ENCODE data around the gene TMEM59.
"Not testable (repeated sequence)": the region's sequence is repeated elsewhere in the genome, so short reads cannot be mapped to it uniquely, and the experiment has no call there.

Gene TMEM59

DNA sequence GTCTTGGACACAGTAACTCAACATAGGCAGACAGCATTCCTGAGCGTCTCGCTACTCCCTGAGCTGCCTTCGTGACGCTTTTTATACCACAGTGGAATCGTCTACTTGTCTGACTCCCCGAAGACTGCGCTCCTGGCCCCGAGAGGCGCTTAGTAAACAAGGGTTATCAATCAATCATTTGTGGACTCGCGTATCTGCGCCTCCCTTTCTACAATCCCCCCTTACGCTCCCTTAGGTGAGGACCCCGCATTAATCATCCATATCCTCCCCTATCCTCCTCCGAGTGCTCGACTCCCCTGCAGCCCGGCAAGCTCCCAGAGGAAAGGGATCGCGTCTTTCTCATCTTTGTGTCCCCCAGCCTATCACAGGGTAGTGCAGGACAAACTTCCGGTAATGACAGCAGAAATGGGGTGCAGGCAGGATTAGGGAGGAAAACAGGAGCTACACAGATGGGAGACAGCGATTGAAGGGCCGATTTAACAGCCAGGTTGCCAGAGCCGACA is 522 bp downstream of the TMEM59 start:
- DNase-seq = peak; percentile 20 to 33

DNA sequence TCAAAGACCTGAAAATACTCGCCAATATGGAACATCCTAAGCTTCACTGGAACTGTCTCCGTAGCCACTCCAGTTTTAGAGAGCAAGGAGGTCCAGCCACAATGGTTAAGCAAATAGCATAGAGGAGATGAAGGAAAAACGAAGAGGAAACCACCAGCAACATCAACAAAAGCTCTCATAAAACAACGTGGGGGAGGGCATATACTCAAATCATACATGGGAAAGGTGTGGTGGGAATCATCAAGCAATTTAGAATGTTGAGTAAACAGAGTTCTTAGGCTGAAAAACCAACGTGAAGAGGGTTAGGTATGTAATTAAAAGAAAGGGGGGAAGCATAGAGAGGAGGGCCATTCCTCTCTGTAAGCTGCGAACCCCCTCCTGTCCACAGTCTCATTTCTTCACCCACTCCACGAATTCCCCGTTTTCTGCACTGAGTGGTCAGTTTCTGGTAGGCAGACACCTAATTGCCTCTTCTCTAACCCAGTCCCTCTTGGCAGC is 1.0 kb downstream of the TMEM59 start:
- DNase-seq = no peak

DNA sequence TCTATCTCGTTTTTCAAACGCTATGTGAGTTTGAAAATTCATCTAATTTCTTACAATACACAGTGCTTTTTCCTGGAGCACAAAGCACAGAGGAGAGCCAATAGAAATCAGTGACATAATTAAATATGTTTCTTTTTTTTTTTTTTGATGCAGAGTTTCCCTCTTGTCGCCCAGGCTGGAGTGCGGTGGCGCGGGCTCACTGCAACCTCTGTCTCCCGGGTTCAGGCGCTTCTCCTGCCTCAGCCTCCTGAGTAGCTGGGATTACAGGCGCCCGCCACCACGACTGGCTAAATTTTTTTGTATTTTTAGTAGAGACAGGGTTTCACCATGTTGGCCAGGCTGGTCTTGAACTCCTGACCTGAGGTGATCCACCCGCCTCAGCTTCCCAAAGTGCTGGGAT is 2.6 kb downstream of the TMEM59 start:
- not testable (repeated sequence) for DNase-seq

DNA sequence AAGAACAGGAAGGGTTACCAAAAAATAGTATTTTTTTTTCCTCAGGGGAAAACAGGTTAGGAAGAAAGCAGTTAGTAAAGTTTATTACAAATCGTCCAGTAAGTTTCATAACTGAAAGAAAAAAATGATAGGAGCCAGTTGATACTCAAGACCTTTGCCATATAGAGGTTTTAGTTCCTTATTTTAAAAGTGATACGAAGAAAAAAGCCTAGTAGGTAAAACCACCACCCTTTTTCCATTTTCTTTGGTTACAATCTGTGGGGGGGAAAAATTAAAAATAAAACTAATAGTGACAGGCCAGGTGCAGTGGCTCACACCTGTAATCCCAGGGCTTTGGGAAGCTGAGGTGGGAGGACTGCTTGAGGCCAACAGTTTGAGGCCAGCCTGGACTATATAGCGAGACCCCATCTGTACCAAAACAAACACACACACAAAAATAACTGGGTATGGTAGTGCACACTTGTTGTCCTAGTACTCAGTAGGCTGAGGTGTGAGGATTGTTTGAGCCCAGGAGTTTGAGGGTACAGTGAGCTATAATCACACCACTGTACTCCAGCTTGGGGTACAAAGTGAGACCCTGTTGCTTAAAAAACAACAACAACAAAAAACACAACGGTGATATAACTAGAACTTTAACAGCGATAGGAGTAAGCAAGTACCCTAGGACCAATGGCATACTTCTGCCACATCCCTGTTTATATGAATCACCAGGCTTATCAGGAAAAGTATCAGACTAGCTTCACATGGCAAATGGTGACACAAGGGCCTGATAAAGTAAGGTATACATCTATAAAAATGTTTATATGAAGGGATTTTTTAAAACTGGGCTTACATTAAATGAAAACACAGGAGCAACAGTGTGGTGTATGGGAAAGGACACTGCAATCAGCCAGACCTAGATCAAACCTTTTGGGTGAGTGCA is 5.4 kb downstream of the TMEM59 start:
- peak in 1 of 2 experiments; percentile 32 for DNase-seq

DNA sequence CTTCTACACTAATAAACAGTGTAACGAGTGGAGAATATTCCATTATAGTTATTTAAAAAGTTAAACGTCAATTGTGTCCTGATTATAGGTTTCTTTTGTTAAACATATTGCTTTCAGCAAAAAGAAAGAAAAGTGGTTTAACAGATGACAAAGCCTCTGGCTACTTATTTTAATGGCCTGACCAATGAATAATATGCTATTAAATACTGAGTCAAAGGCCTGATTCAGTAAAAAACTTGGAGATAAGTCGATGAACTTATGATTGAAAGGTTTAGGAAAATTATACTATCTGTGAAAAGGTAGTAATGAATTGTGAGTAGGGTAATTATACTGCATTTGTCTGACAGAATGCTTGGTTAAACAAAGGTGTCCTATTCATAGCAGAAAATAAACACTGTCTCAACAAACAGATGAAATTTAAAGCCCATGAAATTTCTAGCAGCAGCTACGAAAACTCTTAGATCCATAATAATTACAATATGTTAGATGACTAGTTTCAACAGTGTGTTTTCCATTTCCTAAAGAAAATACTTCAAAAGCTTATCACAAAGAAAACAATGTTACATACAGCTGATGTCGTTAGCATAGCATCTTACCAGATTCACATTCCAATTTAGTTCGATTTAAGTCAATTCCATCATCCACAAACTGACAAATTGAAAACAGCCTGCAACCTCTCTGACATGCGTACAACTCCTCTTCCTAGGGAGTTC is 6.2 kb downstream of the TMEM59 start:
- DNase-seq = no peak

DNA sequence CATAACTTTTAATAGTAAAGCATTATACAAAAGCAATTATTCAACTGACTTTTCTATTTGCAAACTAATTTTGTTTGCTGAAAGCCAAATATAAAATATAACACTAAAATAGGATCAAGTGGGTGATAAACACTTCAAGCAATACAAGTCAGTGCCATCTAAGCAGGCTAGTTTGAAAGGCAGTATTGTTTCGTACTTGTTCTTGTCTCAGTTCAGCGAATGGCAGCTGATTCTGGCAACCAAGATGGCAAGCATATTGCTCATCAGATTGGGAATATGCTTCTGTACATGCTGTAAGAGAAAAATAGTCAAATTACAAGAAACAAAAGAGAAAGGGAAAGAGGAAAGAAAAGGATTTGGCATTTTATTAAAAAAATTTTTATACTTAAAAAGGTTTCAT is 7.5 kb downstream of the TMEM59 start:
- no peak for DNase-seq

DNA sequence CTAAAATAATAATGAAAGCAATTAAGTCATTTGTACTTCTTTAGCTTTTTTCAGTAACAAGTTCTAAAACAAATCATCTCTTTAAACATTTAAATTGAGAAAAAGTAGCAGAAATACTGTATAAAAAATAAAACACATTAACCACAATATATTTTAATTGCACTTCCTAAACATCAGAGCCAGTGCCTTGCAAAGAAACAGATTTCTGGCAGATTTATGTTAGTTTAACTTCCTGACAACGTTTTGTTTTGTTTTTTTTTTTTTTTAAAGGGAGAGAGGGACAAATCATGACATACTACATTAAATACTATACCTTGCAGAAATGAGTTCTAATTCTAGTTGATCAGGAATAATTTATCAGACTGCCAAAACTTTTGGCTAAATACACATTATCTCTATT is 11.2 kb downstream of the TMEM59 start:
- DNase-seq = no peak

DNA sequence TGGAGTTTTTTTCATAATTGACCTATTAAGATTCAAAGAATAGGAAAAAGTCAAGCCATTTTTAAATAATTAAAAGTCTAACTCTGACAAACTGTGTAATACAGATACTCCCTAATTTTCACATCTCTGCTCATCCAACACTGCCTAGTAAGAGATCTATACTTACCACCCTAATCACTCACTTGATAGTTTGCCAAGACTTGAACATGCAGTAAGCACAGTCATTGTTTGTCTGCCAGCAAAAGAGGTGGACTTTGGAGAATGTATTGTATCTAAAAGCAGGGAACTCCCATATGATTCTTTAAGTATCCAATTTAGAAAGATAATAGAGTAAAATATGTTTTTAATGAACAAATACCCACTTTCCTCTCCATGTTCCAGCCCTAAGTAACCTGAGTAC is 15.5 kb downstream of the TMEM59 start:
- no peak for DNase-seq

DNA sequence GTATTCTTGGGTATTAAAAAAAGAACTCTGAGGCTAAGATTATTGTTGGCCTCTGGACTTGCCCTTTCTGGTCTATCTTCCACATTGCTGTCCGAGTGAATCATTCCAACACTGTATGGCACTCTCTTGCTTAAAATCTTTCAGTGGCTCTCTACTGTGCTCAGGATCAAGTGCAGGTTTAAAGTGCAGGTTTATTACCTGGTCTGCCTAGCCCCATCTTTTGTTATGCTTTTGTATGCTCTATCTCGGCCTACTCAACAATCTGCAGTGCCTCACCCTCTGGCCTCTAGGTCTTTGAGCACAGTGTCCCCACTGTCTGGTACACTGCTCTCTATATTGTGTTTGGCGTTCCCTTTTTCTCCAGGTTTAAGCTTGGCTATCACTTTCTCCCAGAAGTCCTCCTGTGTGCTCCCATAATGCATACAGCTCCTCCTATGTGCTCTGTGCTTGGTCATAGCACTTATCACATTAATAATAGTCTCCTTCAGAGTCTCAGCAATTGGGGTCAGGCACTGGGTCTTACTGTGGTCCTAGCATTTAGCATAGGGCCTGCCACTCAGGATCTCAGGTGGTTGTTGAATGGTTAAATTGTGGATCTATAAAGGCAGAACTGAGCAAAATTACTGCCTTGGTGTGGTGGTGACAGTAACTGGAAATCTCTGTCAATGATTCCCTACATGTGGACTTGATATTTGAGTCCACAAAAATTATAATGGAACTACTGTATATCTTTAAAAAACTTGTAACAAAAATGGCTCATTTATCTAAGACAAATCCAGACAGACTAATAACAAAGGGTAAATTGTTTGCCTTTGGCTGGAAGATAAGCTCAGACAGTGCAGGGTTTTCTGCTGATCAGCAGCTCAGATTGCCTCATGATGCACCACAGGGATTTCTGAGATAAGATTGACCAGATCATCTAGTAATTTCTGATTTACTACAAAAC is 24.4 kb downstream of the TMEM59 start:
- no peak for DNase-seq

DNA sequence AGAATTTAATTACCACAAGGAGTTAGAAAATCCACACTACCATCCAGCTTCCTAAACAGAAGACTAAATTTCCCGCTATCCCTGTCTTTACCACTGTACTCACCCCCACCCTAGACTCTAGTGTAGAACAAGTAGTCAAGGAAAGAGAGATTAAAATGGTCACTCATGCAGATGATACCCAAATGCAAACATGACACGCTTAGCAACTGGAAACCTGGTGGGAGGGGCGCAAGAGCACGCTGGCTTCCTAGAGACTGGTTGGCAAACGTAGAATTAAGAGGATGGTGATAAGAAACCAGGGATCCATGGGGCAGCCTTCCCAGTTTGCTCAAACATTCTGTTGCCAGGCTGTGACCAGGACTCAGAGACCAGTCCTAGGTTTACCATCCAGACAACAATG is 25.2 kb downstream of the TMEM59 start:
- no peak for DNase-seq

DNA sequence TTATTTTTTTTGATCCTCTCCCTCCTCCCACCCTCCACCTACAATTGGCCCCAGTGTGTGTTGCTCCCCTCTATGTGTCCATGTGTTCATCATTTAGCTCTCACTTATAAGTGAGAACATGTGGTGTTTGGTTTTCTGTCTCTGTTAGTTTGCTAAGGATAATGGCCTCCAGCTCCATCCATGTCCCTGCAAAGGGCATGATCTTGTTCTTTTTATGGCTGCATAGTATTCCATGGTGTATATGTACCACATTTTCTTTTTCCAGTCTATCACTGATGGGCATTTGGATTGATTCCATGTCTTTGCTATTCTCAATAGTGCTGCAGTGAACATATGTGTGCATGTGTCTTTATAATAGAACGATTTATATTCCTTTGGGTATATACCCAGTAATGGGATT is 28.2 kb downstream of the TMEM59 start:
- DNase-seq = not testable (repeated sequence)

DNA sequence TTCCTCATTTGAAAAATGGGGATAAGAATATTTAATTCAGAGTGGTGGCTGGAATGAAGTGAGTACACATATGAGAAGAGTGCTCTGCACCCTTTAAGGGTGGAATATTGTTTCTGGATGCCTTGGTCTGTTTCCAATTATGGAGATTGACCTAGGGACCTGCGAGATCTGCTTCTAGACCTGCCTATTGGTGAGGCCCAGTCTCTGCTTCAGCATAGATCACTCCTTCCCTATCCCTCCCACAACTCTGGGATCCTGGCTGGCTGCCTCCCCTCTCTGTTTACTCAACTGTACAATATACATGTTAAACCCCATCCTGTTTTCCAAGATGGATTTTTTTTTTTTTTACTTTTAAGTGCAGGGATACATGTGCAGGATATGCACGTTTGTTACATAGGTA is 28.6 kb downstream of the TMEM59 start:
- DNase-seq = no peak

DNA sequence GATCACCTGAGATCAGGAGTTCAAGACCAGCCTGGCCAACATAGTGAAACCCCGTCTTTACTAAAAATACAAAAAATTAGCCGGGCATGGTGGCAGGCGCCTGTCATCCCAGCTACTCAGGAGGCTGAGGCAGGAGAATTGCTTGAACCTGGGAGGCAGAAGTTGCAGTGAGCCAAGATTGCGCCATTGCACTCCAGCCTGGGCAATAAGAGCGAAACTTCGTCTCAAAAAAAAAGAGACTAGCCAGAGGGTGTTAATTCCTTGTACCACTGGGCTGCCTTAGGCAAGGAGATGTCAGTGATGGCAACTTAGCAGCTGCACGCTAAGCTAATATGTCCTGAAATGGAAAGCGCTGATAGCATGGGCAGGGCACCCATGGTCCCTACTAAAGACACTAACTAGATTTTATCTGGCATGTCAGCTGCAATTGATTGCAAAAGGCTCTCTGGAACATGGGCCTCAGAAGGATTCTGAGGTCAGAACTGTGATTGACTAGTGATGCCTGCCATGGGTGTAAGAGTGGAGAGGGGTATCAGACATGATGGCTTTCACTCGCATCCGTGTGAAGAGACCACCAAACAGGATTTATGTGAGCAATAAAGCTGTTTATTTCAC is 33.3 kb downstream of the TMEM59 start:
- DNase-seq = not testable (repeated sequence)

DNA sequence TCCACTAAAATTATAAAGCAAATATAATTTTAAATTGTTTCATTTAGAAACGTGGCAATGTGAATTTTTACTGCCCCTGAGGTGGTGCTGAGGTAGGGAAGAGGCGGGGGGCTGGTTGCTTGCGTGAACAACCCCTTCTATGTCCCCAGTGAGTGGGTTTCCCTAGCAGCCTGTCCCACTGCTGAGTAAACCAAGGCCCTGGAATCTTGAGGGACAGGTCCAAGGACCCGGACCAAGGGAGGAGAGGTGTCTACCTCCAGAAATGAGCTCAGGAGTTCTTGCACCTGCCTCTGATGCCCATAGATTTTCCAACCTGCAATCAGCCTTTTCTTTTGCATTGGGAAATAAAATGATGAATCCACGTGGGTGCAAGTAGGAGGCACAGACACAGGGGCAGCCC is 34.4 kb downstream of the TMEM59 start:
- DNase-seq = no peak

DNA sequence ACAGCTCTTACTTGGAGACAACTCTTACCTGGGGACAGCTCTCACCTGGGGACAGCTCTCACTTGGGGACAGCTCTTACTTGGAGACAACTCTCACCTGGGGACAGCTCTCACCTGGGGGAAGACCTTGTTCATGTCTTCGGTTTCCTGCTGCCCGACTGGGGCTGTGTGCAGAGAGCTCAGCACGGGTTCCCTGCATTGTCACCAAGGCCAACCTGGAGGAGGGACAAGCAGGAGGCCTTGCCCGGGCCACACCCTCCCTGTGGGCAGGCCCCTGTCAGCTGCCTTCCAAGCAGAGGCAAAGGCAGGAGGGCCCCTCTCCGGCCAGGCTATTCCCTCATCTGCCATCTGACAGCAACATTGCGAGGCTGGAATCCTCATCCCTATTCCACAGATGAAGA is 35.0 kb downstream of the TMEM59 start, which contains the start of gene LDLRAD1:
LDLRAD1 (minus strand) TSS at position 208 of the 400 bp plus-strand sequence; CDS start at position 134, 74 bp downstream.
- DNase-seq = no peak

DNA sequence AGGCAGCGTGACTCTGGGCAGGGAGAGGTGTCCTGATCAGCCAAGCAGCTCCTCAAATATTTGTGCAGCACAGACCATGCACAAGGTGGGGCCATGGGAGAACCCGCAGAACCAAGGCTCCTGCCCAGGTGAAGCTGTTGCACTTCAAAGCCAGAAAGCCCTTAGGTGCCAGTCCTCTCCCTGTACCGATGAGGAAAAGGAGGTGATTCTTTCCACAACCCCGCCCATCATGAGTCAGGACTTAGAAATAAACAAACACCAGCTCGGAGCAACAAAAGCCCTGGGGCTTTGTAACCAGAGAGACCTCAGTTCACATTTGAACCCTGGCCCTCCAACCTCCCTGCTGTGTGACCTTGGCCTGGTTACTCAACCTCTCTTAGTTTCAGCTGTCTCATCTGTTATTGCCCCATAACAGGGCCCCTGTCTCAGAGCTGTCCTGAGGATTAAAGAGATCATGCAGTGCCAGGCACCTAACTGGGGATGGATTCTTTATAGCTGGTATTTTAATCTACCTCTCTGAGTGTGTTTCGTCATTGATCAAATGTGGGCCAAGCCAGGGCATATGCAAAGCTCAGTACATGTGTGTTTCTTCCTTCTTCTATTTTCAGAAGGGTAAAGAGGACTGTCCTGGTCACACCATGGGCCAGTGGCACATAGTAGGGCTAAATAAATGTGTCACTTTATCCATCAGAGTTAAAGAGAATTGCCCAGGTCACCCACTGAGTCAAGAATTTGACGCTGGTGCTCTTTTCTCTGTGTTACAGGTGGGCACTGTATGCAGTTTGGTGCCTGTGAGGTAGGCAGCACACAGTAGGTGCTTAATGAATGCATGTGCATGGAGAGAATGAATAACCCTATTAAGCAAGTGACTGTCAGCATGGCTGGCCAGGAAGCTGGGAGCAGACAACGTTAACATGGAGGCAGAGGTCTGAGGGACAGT is 36.4 kb downstream of the TMEM59 start:
- DNase-seq = no peak

DNA sequence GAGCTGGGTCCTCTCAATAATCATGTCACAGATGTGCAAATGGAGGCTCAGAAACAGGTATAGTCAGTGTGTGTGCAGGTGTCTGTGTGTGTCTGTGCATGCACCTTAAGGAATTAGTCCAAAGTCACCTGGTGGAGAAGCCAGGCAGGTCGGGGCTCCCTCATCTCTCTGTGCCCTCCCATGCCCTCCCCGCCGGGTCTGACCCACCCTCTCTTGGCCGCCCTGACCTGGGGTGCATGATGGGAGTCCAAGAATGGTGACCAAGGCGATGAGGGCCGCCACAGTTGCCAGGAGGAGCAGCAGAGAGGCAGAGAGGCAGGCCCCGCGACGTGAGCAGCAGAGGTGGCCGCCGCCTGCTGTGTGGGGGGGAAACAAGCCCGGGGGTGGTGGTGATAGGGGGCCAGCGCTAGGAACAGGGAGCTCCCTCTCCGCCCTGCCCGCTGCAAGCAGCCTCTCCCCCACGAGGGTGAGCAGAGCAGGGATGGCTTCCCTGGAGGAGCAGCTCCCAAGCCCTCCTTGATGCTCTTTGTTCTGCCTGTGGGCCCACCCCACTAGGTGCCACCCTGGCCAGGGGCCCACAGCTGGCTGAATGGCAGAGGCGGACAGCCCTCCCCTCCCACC is 38.9 kb downstream of the TMEM59 start:
- no peak for DNase-seq

DNA sequence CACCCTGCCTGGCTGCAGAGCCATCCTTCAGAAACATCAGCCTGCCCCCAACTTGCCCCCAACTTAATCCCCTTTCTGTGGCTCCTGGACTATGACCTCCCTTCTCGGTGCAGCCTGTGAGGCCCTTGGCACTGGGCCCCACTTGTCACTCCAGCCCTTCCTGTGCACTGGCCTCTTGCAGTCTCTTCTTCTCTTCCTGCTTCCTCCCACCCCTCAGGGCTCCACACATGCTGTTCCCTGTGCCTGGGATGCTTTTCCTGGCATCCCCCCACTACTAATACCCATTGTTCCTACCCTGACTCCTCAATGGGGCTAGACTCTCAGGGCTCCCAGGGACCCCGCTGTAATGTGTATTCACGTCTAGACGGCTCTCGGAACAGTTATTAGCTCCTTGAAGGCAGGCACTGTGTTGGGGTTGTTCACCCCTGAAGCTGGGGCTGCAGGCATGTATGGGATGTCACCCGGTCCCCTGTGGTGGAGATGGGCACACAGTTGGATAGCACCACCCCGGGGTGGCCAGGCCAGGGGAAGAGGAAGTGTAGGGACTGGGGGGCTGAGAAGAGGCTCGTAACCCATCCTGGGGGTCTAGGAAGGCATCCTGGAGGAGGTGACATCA is 39.5 kb downstream of the TMEM59 start:
- DNase-seq = no peak

DNA sequence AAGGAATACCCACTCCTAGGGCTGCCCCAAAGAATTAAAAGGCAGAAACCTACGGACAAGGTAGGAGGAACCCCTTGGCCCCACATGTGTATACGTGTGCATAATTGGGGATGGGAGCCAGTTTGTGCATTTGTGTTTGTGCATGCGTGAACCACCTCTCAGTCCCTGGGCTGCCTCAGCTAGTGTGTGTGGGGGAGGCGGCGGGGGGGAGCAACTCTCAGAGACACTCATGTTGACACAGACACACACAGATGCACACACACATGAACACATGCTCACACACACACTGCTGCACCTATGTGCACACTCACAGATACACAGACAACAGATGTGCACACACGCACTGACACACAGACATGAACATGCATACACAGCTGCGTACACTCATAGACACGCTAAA is 40.1 kb downstream of the TMEM59 start:
- DNase-seq = no peak

DNA sequence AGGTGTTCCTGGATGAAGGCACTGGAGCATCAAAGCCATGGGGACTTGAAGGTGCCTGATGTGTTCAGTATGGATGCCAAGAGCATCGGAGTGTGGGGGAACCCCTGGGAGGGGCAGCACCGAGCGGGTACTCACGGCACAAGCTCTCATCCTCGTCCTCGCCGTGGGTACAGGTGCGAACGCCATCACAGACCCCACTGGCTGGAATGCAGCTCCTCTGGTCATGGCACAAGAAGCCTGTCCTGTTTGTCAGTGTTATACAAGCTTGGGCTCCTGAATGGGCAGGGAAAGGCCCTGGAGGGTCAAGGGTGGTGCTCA is 41.0 kb downstream of the TMEM59 start:
- no peak for DNase-seq
